OCI-LY1 (cell line): ENCODE results near the gene TSPAN19.

Experiments
- H2AFZ ChIP-seq: fragments of 200-600 bp; sonication (generic), shearing (Covaris generic); 2 replicates; pipeline ENCODE4 v1.6.0; 2014; ENCODE audit warnings: antibody characterized with exemption, mild to moderate bottlenecking, low read length
- H3F3A ChIP-seq: fragments of 200-600 bp; sonication (generic), shearing (Covaris generic); 2 replicates; pipeline ENCODE4 v1.6.0; 2014; ENCODE audit warnings: mild to moderate bottlenecking, antibody characterized with exemption, low read length, moderate library complexity; ENCODE audit not compliant: insufficient read depth
- H3K27ac ChIP-seq: fragments of 200-600 bp; sonication (generic); 2 replicates; pipeline ENCODE4 v1.5.1; 2014; ENCODE audit warnings: low read length, mixed run types, mild to moderate bottlenecking, low read depth; ENCODE audit not compliant: poor library complexity, severe bottlenecking
- H3K27me3 ChIP-seq: fragments of 200-600 bp; sonication (generic); 2 replicates; pipeline ENCODE4 v1.6.0; 2014; ENCODE audit warnings: antibody characterized with exemption, mild to moderate bottlenecking, low read length, moderate library complexity; ENCODE audit not compliant: insufficient read depth
- H3K36me3 ChIP-seq: fragments of 200-600 bp; sonication (generic); 2 replicates; pipeline ENCODE4 v1.6.1; 2014; ENCODE audit warnings: mild to moderate bottlenecking, antibody characterized with exemption, low read length, moderate library complexity, mixed read lengths; ENCODE audit not compliant: insufficient read depth
- H3K4me1 ChIP-seq: fragments of 200-600 bp; sonication (generic); 2 replicates; pipeline ENCODE4 v1.5.1; 2014; ENCODE audit warnings: mild to moderate bottlenecking, low read length, moderate library complexity; ENCODE audit not compliant: insufficient read depth, severe bottlenecking
- H3K4me2 ChIP-seq: fragments of 200-600 bp; sonication (generic), shearing (Covaris generic); 2 replicates; pipeline ENCODE4 v1.6.1; 2014; ENCODE audit warnings: low read length
- H3K4me3 ChIP-seq: fragments of 200-600 bp; sonication (generic); 2 replicates; pipeline ENCODE4 v1.5.1; 2014; ENCODE audit warnings: low read length, low read depth, mild to moderate bottlenecking, mixed read lengths; ENCODE audit not compliant: poor library complexity, severe bottlenecking
- H3K79me2 ChIP-seq: fragments of 200-600 bp; shearing (Covaris generic); 2 replicates; pipeline ENCODE4 v1.6.1; 2016; ENCODE audit warnings: mixed run types, low read length, mixed read lengths; ENCODE audit not compliant: insufficient read depth
- H3K9ac ChIP-seq: fragments of 200-600 bp; sonication (generic), shearing (Covaris generic); 2 replicates; pipeline ENCODE4 v1.6.1; 2014; ENCODE audit warnings: mild to moderate bottlenecking, low read length, mixed read lengths
- H3K9me2 ChIP-seq: fragments of 200-600 bp; sonication (generic), shearing (Covaris generic); 2 replicates; pipeline ENCODE4 v1.6.1; 2014; ENCODE audit warnings: low read depth, mild to moderate bottlenecking, low read length, mixed read lengths
- H3K9me3 ChIP-seq: fragments of 200-600 bp; shearing (Covaris generic); 2 replicates; pipeline ENCODE4 v1.6.1; 2014; ENCODE audit warnings: low read length, mixed read lengths
- H4K20me1 ChIP-seq: fragments of 200-600 bp; sonication (generic), shearing (Covaris generic); 2 replicates; pipeline ENCODE4 v1.6.0; 2016; ENCODE audit warnings: mild to moderate bottlenecking, low read length; ENCODE audit not compliant: insufficient read depth
- EZH2 ChIP-seq: fragments of 200-600 bp; sonication (generic), shearing (Covaris generic); IDR thresholded peaks from 2 replicates; pipeline ENCODE4 v1.8.0; 2017; ENCODE audit warnings: borderline replicate concordance, mixed run types, mild to moderate bottlenecking, antibody characterized with exemption, low read length, moderate library complexity, mixed read lengths
- TF ChIP-seq, protein P1 (sequence below): fragments of 200-600 bp; sonication (generic), shearing (Covaris generic); IDR thresholded peaks from 2 replicates; pipeline ENCODE4 v1.5.1; 2017; ENCODE audit warnings: mild to moderate bottlenecking, antibody characterized with exemption, low read length, moderate library complexity, mixed read lengths

Gene TSPAN19

GRCh38 chr12:85059594-85059993 is 23.5 kb upstream of the TSPAN19 start:
- no peak overlapping the region for H2AFZ ChIP-seq
- H3K4me2 ChIP-seq: no peak overlapping the region
- H3K27ac ChIP-seq: no peak overlapping the region
- no peaks in the 10 kb centered on the region for H4K20me1 ChIP-seq
- no peaks in the 10 kb centered on the region for H3K9me3 ChIP-seq
- no peaks in the 10 kb centered on the region for H3K27me3 ChIP-seq
- H3K4me3 ChIP-seq: no peak overlapping the region
- no peaks in the 10 kb centered on the region for H3K79me2 ChIP-seq
- no peaks in the 10 kb centered on the region for H3F3A ChIP-seq
- no peaks in the 10 kb centered on the region for H3K9me2 ChIP-seq
- no peak overlapping the region for H3K9ac ChIP-seq
- no peaks in the 10 kb centered on the region for H3K4me1 ChIP-seq
- no peak for TF ChIP-seq EZH2
- TF ChIP-seq, protein P1, sequence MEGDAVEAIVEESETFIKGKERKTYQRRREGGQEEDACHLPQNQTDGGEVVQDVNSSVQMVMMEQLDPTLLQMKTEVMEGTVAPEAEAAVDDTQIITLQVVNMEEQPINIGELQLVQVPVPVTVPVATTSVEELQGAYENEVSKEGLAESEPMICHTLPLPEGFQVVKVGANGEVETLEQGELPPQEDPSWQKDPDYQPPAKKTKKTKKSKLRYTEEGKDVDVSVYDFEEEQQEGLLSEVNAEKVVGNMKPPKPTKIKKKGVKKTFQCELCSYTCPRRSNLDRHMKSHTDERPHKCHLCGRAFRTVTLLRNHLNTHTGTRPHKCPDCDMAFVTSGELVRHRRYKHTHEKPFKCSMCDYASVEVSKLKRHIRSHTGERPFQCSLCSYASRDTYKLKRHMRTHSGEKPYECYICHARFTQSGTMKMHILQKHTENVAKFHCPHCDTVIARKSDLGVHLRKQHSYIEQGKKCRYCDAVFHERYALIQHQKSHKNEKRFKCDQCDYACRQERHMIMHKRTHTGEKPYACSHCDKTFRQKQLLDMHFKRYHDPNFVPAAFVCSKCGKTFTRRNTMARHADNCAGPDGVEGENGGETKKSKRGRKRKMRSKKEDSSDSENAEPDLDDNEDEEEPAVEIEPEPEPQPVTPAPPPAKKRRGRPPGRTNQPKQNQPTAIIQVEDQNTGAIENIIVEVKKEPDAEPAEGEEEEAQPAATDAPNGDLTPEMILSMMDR: no peak
- no peaks in the 10 kb centered on the region for H3K36me3 ChIP-seq

- Histone ChIP-seq H3K27ac (no peak overlapping the region), H3K79me2 (no peaks in the 10 kb centered on the region), H3K4me1 (no peaks in the 10 kb centered on the region), H3K9ac (no peak overlapping the region), H2AFZ (no peak overlapping the region), H3F3A (no peaks in the 10 kb centered on the region), H3K9me3 (no peaks in the 10 kb centered on the region), H3K9me2 (no peaks in the 10 kb centered on the region), H3K27me3 (no peaks in the 10 kb centered on the region), H4K20me1 (no peaks in the 10 kb centered on the region), H3K36me3 (no peaks in the 10 kb centered on the region), H3K4me3 (no peak overlapping the region), H3K4me2 (no peak overlapping the region)
- TF ChIP-seq, protein P1: no peak
- no peak for TF ChIP-seq EZH2
Measured at GRCh38 chr12:85058339-85058738, 22.3 kb upstream of the TSPAN19 start.

- Histone ChIP-seq H3K36me3 (no peaks in the 10 kb centered on the region), H3K4me1 (no peaks in the 10 kb centered on the region), H3K9me3 (no peaks in the 10 kb centered on the region), H3K27ac (no peak overlapping the region), H3K9ac (no peak overlapping the region), H3K79me2 (no peaks in the 10 kb centered on the region), H3K9me2 (no peaks in the 10 kb centered on the region), H3K4me3 (no peak overlapping the region), H4K20me1 (no peaks in the 10 kb centered on the region), H3F3A (no peaks in the 10 kb centered on the region), H3K27me3 (no peaks in the 10 kb centered on the region), H3K4me2 (no peak overlapping the region), H2AFZ (no peak overlapping the region)
- TF ChIP-seq, protein P1: peak; percentile 72
- TF ChIP-seq EZH2: no peak
Measured at GRCh38 chr12:85057370-85057963, 21.4 kb upstream of the TSPAN19 start.
